ENCODE results near the gene FCAMR. TPM values are rescaled to one million over a fixed set of nuclear protein-coding genes. Genes with fewer than 3 reads are reported as not detected.
"Not testable (repeated sequence)": the region's sequence is repeated elsewhere in the genome, so short reads cannot be mapped to it uniquely, and the experiment has no call there.

Gene FCAMR
- total and polyA plus RNA-seq, 9 donors: not detected

GRCh38 chr1:206929524-206929923 is 40.7 kb downstream of the FCAMR start:
- H3K4me3 ChIP-seq: no peak overlapping the region
- H3K27ac ChIP-seq: no peak overlapping the region
- no peaks in the 10 kb centered on the region for H3K9me3 ChIP-seq
- no peaks in the 10 kb centered on the region for H3K4me1 ChIP-seq (ENCODE audit: insufficient read depth)
- 83 to 85% (median 83%) methylated on average over 6 of the region's 6 CpGs for WGBS, 3 donors
- intact Hi-C loops (cut with DNase I): no loop called here
- no peak for DNase-seq
- H3K36me3 ChIP-seq: no peaks in the 10 kb centered on the region
- TF ChIP-seq EP300 (IDR thresholded peaks at IDR 0.05) (no peak), POLR2A (IDR thresholded peaks at IDR 0.05) (no peak), CTCF (IDR thresholded peaks at IDR 0.05) (no peak)
- no peaks in the 10 kb centered on the region for H3K27me3 ChIP-seq

- intact Hi-C loops (cut with DNase I): no loop called here
- no peaks in the 10 kb centered on the region for H3K27me3 ChIP-seq
- 41 to 56% (median 53%) methylated on average over 2 of the region's 2 CpGs for WGBS, 3 donors
- DNase-seq: no peak
- no peaks in the 10 kb centered on the region for H3K36me3 ChIP-seq
- no peak for TF ChIP-seq CTCF (IDR thresholded peaks at IDR 0.05)
- no peak for TF ChIP-seq POLR2A (IDR thresholded peaks at IDR 0.05)
- TF ChIP-seq EP300 (IDR thresholded peaks at IDR 0.05): no peak
- H3K4me3 ChIP-seq: no peak overlapping the region
- H3K27ac ChIP-seq: no peak overlapping the region
- H3K9me3 ChIP-seq: no peaks in the 10 kb centered on the region
- no peaks in the 10 kb centered on the region for H3K4me1 ChIP-seq (ENCODE audit: insufficient read depth)
These were observed 44.0 kb downstream of the FCAMR start for GRCh38 chr1:206926286-206926685.

- H3K27ac ChIP-seq: no peak overlapping the region
- TF ChIP-seq POLR2A (IDR thresholded peaks at IDR 0.05): no peak
- no peak for TF ChIP-seq CTCF (IDR thresholded peaks at IDR 0.05)
- no peak for TF ChIP-seq EP300 (IDR thresholded peaks at IDR 0.05)
- H3K4me1 ChIP-seq (ENCODE audit: insufficient read depth): no peaks in the 10 kb centered on the region
- no peak for DNase-seq
- no peak overlapping the region for H3K4me3 ChIP-seq
- H3K36me3 ChIP-seq: no peaks in the 10 kb centered on the region
- intact Hi-C loops (cut with DNase I): no loop called here
- no peaks in the 10 kb centered on the region for H3K9me3 ChIP-seq
- H3K27me3 ChIP-seq: no peaks in the 10 kb centered on the region
- 77 to 86% (median 83%) methylated on average over 11 of the region's 11 CpGs for WGBS, 3 donors
These were observed 45.0 kb downstream of the FCAMR start for GRCh38 chr1:206925106-206925736.

- H3K4me3 ChIP-seq: no peak overlapping the region
- no peak for TF ChIP-seq EP300 (IDR thresholded peaks at IDR 0.05)
- no peak for TF ChIP-seq POLR2A (IDR thresholded peaks at IDR 0.05)
- TF ChIP-seq CTCF (IDR thresholded peaks at IDR 0.05): no peak
- H3K36me3 ChIP-seq: no peaks in the 10 kb centered on the region
- H3K9me3 ChIP-seq: no peaks in the 10 kb centered on the region
- H3K27ac ChIP-seq: no peak overlapping the region
- no peaks in the 10 kb centered on the region for H3K27me3 ChIP-seq
- WGBS, 3 donors: 74 to 76% (median 74%) methylated on average over 8 of the region's 8 CpGs
- H3K4me1 ChIP-seq (ENCODE audit: insufficient read depth): no peaks in the 10 kb centered on the region
- intact Hi-C loops (cut with DNase I): no loop called here
- DNase-seq: no peak
These were observed 45.6 kb downstream of the FCAMR start for GRCh38 chr1:206924592-206925105.

- H3K27ac ChIP-seq; H3K4me3 ChIP-seq; H3K9me3 ChIP-seq; DNase-seq; H3K36me3 ChIP-seq; H3K27me3 ChIP-seq; H3K4me1 ChIP-seq (ENCODE audit: insufficient read depth); intact Hi-C loops (cut with DNase I): not testable (repeated sequence)
- WGBS, 3 donors: 85 to 99% (median 87%) methylated on average over 4 of the region's 4 CpGs
These were observed 46.2 kb downstream of the FCAMR start for GRCh38 chr1:206923961-206924557.
